SK-N-SH (cell line): ENCODE results near the gene LAP3. TPM values are rescaled to one million over a fixed set of nuclear protein-coding genes. Genes with fewer than 3 reads are reported as not detected.

ENCODE experiments used
- CTCF ChIA-PET: fragments of 300-600, 350-600 bp; formaldehyde crosslinking; extraction: SDS; loops from one replicate; lab custom pipeline; 2021; lab: Yijun Ruan, JAX
- POLR2A ChIA-PET: fragments of 350-600 bp; sonication (Branson Sonifier 250); formaldehyde crosslinking; extraction: SDS; loops from one replicate; lab custom pipeline; 2020; ENCODE audit warnings: antibody characterized with exemption, inconsistent platforms; lab: Yijun Ruan, JAX
- DNase-seq: peaks from one replicate; pipeline ENCODE4 v3.0.0; 2012
- H2AFZ ChIP-seq: fragments of 200-600 bp; sonication (generic); 2 replicates; pipeline ENCODE4 v1.8.1; 2016; ENCODE audit warnings: antibody characterized with exemption, mild to moderate bottlenecking, low read depth
- H3F3A ChIP-seq: fragments of 200-600 bp; sonication (generic); replicated peaks from 2 replicates; pipeline ENCODE3; 2016; ENCODE audit warnings: antibody characterized with exemption, mild to moderate bottlenecking; ENCODE audit not compliant: insufficient read depth
- H3K27ac ChIP-seq, 2 experiments: fragments of 200-500 bp in 1 of 2; fragments of 200-600 bp in 1 of 2; sonication (Bioruptor generic) in 1 of 2; sonication (generic), shearing (Covaris generic) in 1 of 2; 2 replicates each; pipeline versions ENCODE4 v1.5.1 to v1.6.1; 2014 to 2016; ENCODE audit warnings: low read depth in 2 of 2, inconsistent platforms in 1 of 2, low read length in 1 of 2, mild to moderate bottlenecking in 1 of 2, mixed read lengths in 1 of 2
- H3K27me3 ChIP-seq: fragments of 200-600 bp; sonication (generic), shearing (Covaris generic); 2 replicates; pipeline ENCODE4 v1.6.1; 2016; ENCODE audit warnings: mixed run types; ENCODE audit not compliant: insufficient read depth
- H3K36me3 ChIP-seq, 2 experiments: fragments of 200-500 bp in 1 of 2; fragments of 200-600 bp in 1 of 2; sonication (Bioruptor generic) in 1 of 2; sonication (generic) in 1 of 2; replicated peaks in 1 of 2; 2 replicates each; pipeline versions ENCODE3 to v1.5.1; 2014 to 2016; ENCODE audit warnings: low read length in 1 of 2, mild to moderate bottlenecking in 1 of 2; ENCODE audit not compliant: insufficient read depth in 2 of 2, control insufficient read depth in 1 of 2
- H3K4me1 ChIP-seq, 2 experiments: fragments of 200-500 bp in 1 of 2; fragments of 200-600 bp in 1 of 2; sonication (Bioruptor generic) in 1 of 2; sonication (generic), shearing (Covaris generic) in 1 of 2; 2 replicates each; pipeline versions ENCODE4 v1.5.1 to v1.6.1; 2014 to 2016; ENCODE audit warnings: low read depth in 1 of 2, low read length in 1 of 2, mixed run types in 1 of 2; ENCODE audit not compliant: insufficient read depth in 2 of 2, control insufficient read depth in 1 of 2
- H3K4me2 ChIP-seq: fragments of 200-600 bp; sonication (generic), shearing (Covaris generic); 2 replicates; pipeline ENCODE4 v1.6.1; 2017; ENCODE audit warnings: mixed run types
- H3K4me3 ChIP-seq, 2 experiments: fragments of 200-500 bp in 1 of 2; fragments of 200-600 bp in 1 of 2; sonication (Bioruptor generic) in 1 of 2; sonication (generic), shearing (Covaris generic) in 1 of 2; 2 replicates each; pipeline versions ENCODE4 v1.5.1 to v1.8.1; 2014 to 2016; ENCODE audit warnings: low read depth in 2 of 2, inconsistent platforms in 1 of 2, low read length in 1 of 2, mild to moderate bottlenecking in 1 of 2, mixed read lengths in 1 of 2, moderate library complexity in 1 of 2
- H3K79me2 ChIP-seq: fragments of 200-600 bp; sonication (generic); 2 replicates; pipeline ENCODE4 v1.8.1; 2017; ENCODE audit warnings: mild to moderate bottlenecking; ENCODE audit not compliant: insufficient read depth
- H3K9ac ChIP-seq: fragments of 200-600 bp; sonication (generic); 2 replicates; pipeline ENCODE4 v1.6.1; 2017; ENCODE audit warnings: mixed run types
- H3K9me2 ChIP-seq: fragments of 200-600 bp; sonication (generic); 2 replicates; pipeline ENCODE4 v1.6.1; 2017; ENCODE audit warnings: mixed run types
- H3K9me3 ChIP-seq: fragments of 200-600 bp; sonication (generic); 2 replicates; pipeline ENCODE4 v1.6.1; 2017; ENCODE audit warnings: mixed run types, mild to moderate bottlenecking, moderate library complexity
- H4K20me1 ChIP-seq: fragments of 200-600 bp; sonication (generic); 2 replicates; pipeline ENCODE4 v1.6.1; 2017; ENCODE audit warnings: mild to moderate bottlenecking, mixed run types; ENCODE audit not compliant: insufficient read depth
- EP300 ChIP-seq, 2 experiments: IDR thresholded peaks; 2 replicates each; pipeline versions ENCODE4 v1.4.0 to v1.6.1; 2012; ENCODE audit warnings: borderline replicate concordance in 1 of 2, low read depth in 1 of 2, low read length in 1 of 2
- FOSL2 ChIP-seq: IDR thresholded peaks from 2 replicates; pipeline ENCODE4 v1.4.0; 2012; ENCODE audit warnings: low read depth, mild to moderate bottlenecking, moderate library complexity, borderline replicate concordance
- FOXJ3 ChIP-seq: sonication (generic); formaldehyde crosslinking; IDR thresholded peaks from 2 replicates; pipeline ENCODE4 v1.5.1; 2020; ENCODE audit warnings: mild to moderate bottlenecking, missing genetic modification reagents
- FOXM1 ChIP-seq: IDR thresholded peaks from 2 replicates; pipeline ENCODE4 v1.4.0; 2012; ENCODE audit warnings: low read depth, mild to moderate bottlenecking
- JUND ChIP-seq: IDR thresholded peaks from 2 replicates; pipeline ENCODE4 v1.4.0; 2012
- NRF1 ChIP-seq: IDR thresholded peaks from 2 replicates; pipeline ENCODE4 v1.6.1; 2012; ENCODE audit warnings: low read depth, mild to moderate bottlenecking, low read length
- SMC3 ChIP-seq: IDR thresholded peaks from 2 replicates; pipeline ENCODE4 v1.6.1; 2012; ENCODE audit warnings: low read depth, low read length, improper control_type of control experiment
- ZBTB33 ChIP-seq: IDR thresholded peaks from 2 replicates; pipeline ENCODE4 v1.4.0; 2012; ENCODE audit warnings: low read depth, borderline replicate concordance
- WGBS: methylation state at CpG from one replicate; pipeline ENCODE4 v1.1.6; 2017; ENCODE audit warnings: low lambda C conversion rate; 5-methylcytosine and 5-hydroxymethylcytosine counted together
- polyA plus RNA-seq, 3 experiments: library from polyadenylated mRNA; depleted of rRNA; stranded (reverse); fragments of >200 nt; gene quantifications; 2 replicates each; pipeline ENCODE4 v1.2.3, GENCODE V29; 2012
- TF ChIP-seq, protein P1 (sequence below): fragments of 200-600 bp; sonication (generic); IDR thresholded peaks from 2 replicates; pipeline ENCODE4 v1.6.1; 2017; ENCODE audit warnings: antibody characterized with exemption, mild to moderate bottlenecking, moderate library complexity

The LAP3 gene
- polyA plus RNA-seq, 1 of the 3 experiments (the other 2 are of a cell fraction) = 53.2 TPM

- 93% methylated on average over 4 of the region's 4 CpGs for WGBS
- TF ChIP-seq NRF1 (no peak), FOXJ3 (CRISPR knock-in tag) (no peak), FOSL2 (no peak), ZBTB33 (no peak), JUND (no peak), FOXM1 (no peak)
- TF ChIP-seq, protein P1, sequence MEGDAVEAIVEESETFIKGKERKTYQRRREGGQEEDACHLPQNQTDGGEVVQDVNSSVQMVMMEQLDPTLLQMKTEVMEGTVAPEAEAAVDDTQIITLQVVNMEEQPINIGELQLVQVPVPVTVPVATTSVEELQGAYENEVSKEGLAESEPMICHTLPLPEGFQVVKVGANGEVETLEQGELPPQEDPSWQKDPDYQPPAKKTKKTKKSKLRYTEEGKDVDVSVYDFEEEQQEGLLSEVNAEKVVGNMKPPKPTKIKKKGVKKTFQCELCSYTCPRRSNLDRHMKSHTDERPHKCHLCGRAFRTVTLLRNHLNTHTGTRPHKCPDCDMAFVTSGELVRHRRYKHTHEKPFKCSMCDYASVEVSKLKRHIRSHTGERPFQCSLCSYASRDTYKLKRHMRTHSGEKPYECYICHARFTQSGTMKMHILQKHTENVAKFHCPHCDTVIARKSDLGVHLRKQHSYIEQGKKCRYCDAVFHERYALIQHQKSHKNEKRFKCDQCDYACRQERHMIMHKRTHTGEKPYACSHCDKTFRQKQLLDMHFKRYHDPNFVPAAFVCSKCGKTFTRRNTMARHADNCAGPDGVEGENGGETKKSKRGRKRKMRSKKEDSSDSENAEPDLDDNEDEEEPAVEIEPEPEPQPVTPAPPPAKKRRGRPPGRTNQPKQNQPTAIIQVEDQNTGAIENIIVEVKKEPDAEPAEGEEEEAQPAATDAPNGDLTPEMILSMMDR = no peak
These were observed 58.1 kb downstream of the LAP3 start for GRCh38 chr4:17635056-17635455.

GRCh38 chr4:17636341-17636695 is 59.3 kb downstream of the LAP3 start:
- TF ChIP-seq SMC3 (no peak), EP300 (IDR thresholded peaks at IDR 0.05; ENCODE audit: borderline replicate concordance in 1 of 2, low read depth in 1 of 2, low read length in 1 of 2) (no peak)
- WGBS = 97% methylated on average over 5 of the region's 17 CpGs

More at GRCh38 chr4:17635056-17635455, 58.1 kb downstream of the LAP3 start:
- Histone ChIP-seq H3K9ac (no peak overlapping the region), H3F3A (peaks cover 15% of the 10 kb centered on the region), H3K4me3 (no peak overlapping the region), H2AFZ (no peak overlapping the region), H3K4me2 (no peak overlapping the region), H3K27ac (no peak overlapping the region; a peak in 1 of 4 replicates), H3K27me3 (no peaks in the 10 kb centered on the region), H4K20me1 (0 out of 2 replicates have a peak, but pooled peaks cover 3% of the 10 kb centered on the region), H3K79me2 (no peaks in the 10 kb centered on the region), H3K9me2 (no peaks in the 10 kb centered on the region), H3K36me3 (peaks cover 40 to 47% of the 10 kb centered on the region in 2 experiments), H3K4me1 (no peaks in the 10 kb centered on the region; a peak in 1 of 4 replicates), H3K9me3 (no peaks in the 10 kb centered on the region)
- no peak for DNase-seq
- CTCF ChIA-PET = interaction anchor here (1.6 to 4.3 kb wide), 3 partner anchors 12 to 85 kb away, joined by 6 to 42 read pairs (median 10); no protein-coding TSS in a partner anchor
- POLR2A ChIA-PET = no interaction called here

More at GRCh38 chr4:17636341-17636695, 59.3 kb downstream of the LAP3 start:
- no peak overlapping the region for H2AFZ ChIP-seq
- no peaks in the 10 kb centered on the region for H3K79me2 ChIP-seq
- H3K9me3 ChIP-seq = no peaks in the 10 kb centered on the region
- no peak overlapping the region for H3K4me2 ChIP-seq
- POLR2A ChIA-PET = interaction anchor here (0.7 kb wide), 1 partner anchor 173 kb away, joined by 3 read pairs; no protein-coding TSS in a partner anchor
- no peaks in the 10 kb centered on the region for H3K9me2 ChIP-seq
- H3K4me1 ChIP-seq = no peaks in the 10 kb centered on the region; a peak in 1 of 4 replicates
- no peak overlapping the region for H3K9ac ChIP-seq
- H3K27me3 ChIP-seq = no peaks in the 10 kb centered on the region
- H3K4me3 ChIP-seq = no peak overlapping the region
- H3K36me3 ChIP-seq = peaks cover 30 to 43% of the 10 kb centered on the region in 2 experiments
- CTCF ChIA-PET = interaction anchor here (0.7 to 4.3 kb wide), 29 partner anchors 8 to 476 kb away, joined by 3 to 42 read pairs (median 4); no protein-coding TSS in a partner anchor
- no peak for DNase-seq
- H4K20me1 ChIP-seq = 0 out of 2 replicates have a peak, but pooled peaks cover 3% of the 10 kb centered on the region
- peaks cover 15% of the 10 kb centered on the region for H3F3A ChIP-seq
- no peak overlapping the region for H3K27ac ChIP-seq
